Airway epithelial cell (primary cell): ENCODE data around the gene MED25. TPM values are rescaled to one million over a fixed set of nuclear protein-coding genes. Genes with fewer than 3 reads are reported as not detected.

ENCODE experiments used
- total RNA-seq: library from RNA; depleted of rRNA; stranded (reverse); fragments of >200 nt; gene quantifications from 2 replicates; pipeline ENCODE4 v1.2.3, GENCODE V29; 2015

MED25 gene
- 22.1 and 34.8 TPM in 2 replicates for total RNA-seq

GRCh38 chr19:49817964-49818648, at the start of gene MED25:
Gene MED25 (plus strand): TSS chr19:49818289. CDS start chr19:49818342, 53 bp downstream.

GRCh38 chr19:49812997-49813861, 4.9 kb upstream of the MED25 start, which contains the start of gene FUZ:
Gene FUZ (minus strand): TSS chr19:49813292. CDS start chr19:49813106, 186 bp downstream.

GRCh38 chr19:49850487-49851342, 32.6 kb downstream of the MED25 start, which contains the start of gene PTOV1:
Gene PTOV1 (plus strand): TSS chr19:49851159.

GRCh38 chr19:49866933-49867782, 49.1 kb downstream of the MED25 start, which contains the start of gene PNKP:
Gene PNKP (minus strand): TSS chr19:49867576. CDS start chr19:49867204, 372 bp downstream.

GRCh38 chr19:49877020-49877878, 59.2 kb downstream of the MED25 start, which contains the start of the genes AKT1S1 and TBC1D17:
Gene AKT1S1 (minus strand): TSS chr19:49877355. CDS start chr19:49873295, 4,060 bp downstream.
Gene TBC1D17 (plus strand): TSS chr19:49877702. CDS start chr19:49877724, 22 bp downstream.

Other genes with a start within 250 kb of the MED25 start
- gene NOSIP, start 237.7 kb upstream of the MED25 start, total RNA-seq = 57.1 and 61.2 TPM in 2 replicates
- gene PRRG2, start 237.0 kb upstream of the MED25 start, total RNA-seq = 7.6 and 10.0 TPM in 2 replicates
- 7.2 and 10.9 TPM in 2 replicates for gene PRR12, start 227.1 kb upstream of the MED25 start, total RNA-seq
- 33.0 and 49.2 TPM in 2 replicates for gene RRAS, start 178.1 kb upstream of the MED25 start, total RNA-seq
- gene SCAF1, start 176.1 kb upstream of the MED25 start, total RNA-seq = 37.4 and 48.1 TPM in 2 replicates
- 78.1 and 95.4 TPM in 2 replicates for gene IRF3, start 152.4 kb upstream of the MED25 start, total RNA-seq
- gene BCL2L12, start 152.4 kb upstream of the MED25 start, total RNA-seq = 24.6 and 27.9 TPM in 2 replicates
- gene PRMT1, start 141.0 kb upstream of the MED25 start, total RNA-seq = 236 and 309 TPM in 2 replicates
- gene ADM5, start 128.7 kb upstream of the MED25 start, total RNA-seq = 2.0 and 2.1 TPM in 2 replicates
- 0.33 and 2.1 TPM in 2 replicates for gene CPT1C, start 127.2 kb upstream of the MED25 start, total RNA-seq
- 0.19 TPM in 1 of 2 replicates, not detected in the other for gene TSKS, start 55.0 kb upstream of the MED25 start, total RNA-seq
- 130 and 131 TPM in 2 replicates for gene AP2A1, start 51.3 kb upstream of the MED25 start, total RNA-seq
- gene FUZ, start 5.0 kb upstream of the MED25 start, total RNA-seq = 13.7 and 18.7 TPM in 2 replicates
- gene PTOV1, start 32.9 kb downstream of the MED25 start, total RNA-seq = 66.8 and 71.9 TPM in 2 replicates
- 57.2 and 59.7 TPM in 2 replicates for gene PNKP, start 49.3 kb downstream of the MED25 start, total RNA-seq
- 26.8 and 40.6 TPM in 2 replicates for gene AKT1S1, start 59.1 kb downstream of the MED25 start, total RNA-seq
- gene TBC1D17, start 59.4 kb downstream of the MED25 start, total RNA-seq = 13.0 and 15.0 TPM in 2 replicates
- not detected in 2 replicates for gene IL4I1, start 78.6 kb downstream of the MED25 start, total RNA-seq
- gene ATF5, start 110.9 kb downstream of the MED25 start, total RNA-seq = 6.5 and 11.1 TPM in 2 replicates
- gene NUP62, start 111.2 kb downstream of the MED25 start, total RNA-seq = 36.3 and 42.0 TPM in 2 replicates
- not detected in 2 replicates for gene SIGLEC11, start 142.9 kb downstream of the MED25 start, total RNA-seq
- gene VRK3, start 207.1 kb downstream of the MED25 start, total RNA-seq = 17.1 and 32.4 TPM in 2 replicates
- gene ZNF473, start 207.7 kb downstream of the MED25 start, total RNA-seq = 3.5 and 5.7 TPM in 2 replicates